Measurements from ENCODE around the gene PAIP2B. TPM values are rescaled to one million over a fixed set of nuclear protein-coding genes. Genes with fewer than 3 reads are reported as not detected.
"Not testable (repeated sequence)": the region's sequence is repeated elsewhere in the genome, so short reads cannot be mapped to it uniquely, and the experiment has no call there.

PAIP2B gene
- total and polyA plus RNA-seq, 9 donors = 3.3 to 6.2 (median 4.0) TPM

- H3K4me1 ChIP-seq (ENCODE audit: control insufficient read depth, insufficient read depth, low read length) = no peaks in the 10 kb centered on the region
- 48% methylated on average over 2 of the region's 3 CpGs for WGBS (ENCODE audit: insufficient coverage)
- H3K9me3 ChIP-seq (replicated peaks; ENCODE audit: control insufficient read depth, low read depth, low read length) = no peaks in the 10 kb centered on the region
- H3K27ac ChIP-seq (ENCODE audit: low read length) = no peak overlapping the region
- H3K27me3 ChIP-seq (ENCODE audit: control insufficient read depth, insufficient read depth, low read length) = peaks cover 4% of the 10 kb centered on the region
- H3K4me3 ChIP-seq (ENCODE audit: low read length) = no peak overlapping the region
- H3K36me3 ChIP-seq (ENCODE audit: control insufficient read depth, insufficient read depth, low read length) = no peaks in the 10 kb centered on the region
- DNase-seq = no peak
Observed at GRCh38 chr2:71252862-71253261, 26.0 kb upstream of the PAIP2B start.

GRCh38 chr2:71250935-71251334 is 24.0 kb upstream of the PAIP2B start:
- no peak overlapping the region for H3K4me3 ChIP-seq (ENCODE audit: low read length)
- H3K36me3 ChIP-seq (ENCODE audit: control insufficient read depth, insufficient read depth, low read length) = no peaks in the 10 kb centered on the region
- WGBS (ENCODE audit: insufficient coverage) = 94% methylated on average over 8 of the region's 8 CpGs
- H3K27ac ChIP-seq (ENCODE audit: low read length) = no peak overlapping the region
- no peaks in the 10 kb centered on the region for H3K4me1 ChIP-seq (ENCODE audit: control insufficient read depth, insufficient read depth, low read length)
- peaks cover 2% of the 10 kb centered on the region for H3K27me3 ChIP-seq (ENCODE audit: control insufficient read depth, insufficient read depth, low read length)
- DNase-seq = no peak
- H3K9me3 ChIP-seq (replicated peaks; ENCODE audit: control insufficient read depth, low read depth, low read length) = no peaks in the 10 kb centered on the region

GRCh38 chr2:71244302-71244660 is 17.4 kb upstream of the PAIP2B start:
- no peaks in the 10 kb centered on the region for H3K9me3 ChIP-seq (replicated peaks; ENCODE audit: control insufficient read depth, low read depth, low read length)
- H3K36me3 ChIP-seq (ENCODE audit: control insufficient read depth, insufficient read depth, low read length) = no peaks in the 10 kb centered on the region
- H3K4me1 ChIP-seq (ENCODE audit: control insufficient read depth, insufficient read depth, low read length) = peaks cover 29% of the 10 kb centered on the region
- WGBS (ENCODE audit: insufficient coverage) = 83% methylated on average over 1 of the region's 1 CpG
- no peak overlapping the region for H3K27ac ChIP-seq (ENCODE audit: low read length)
- no peaks in the 10 kb centered on the region for H3K27me3 ChIP-seq (ENCODE audit: control insufficient read depth, insufficient read depth, low read length)
- DNase-seq = peak; percentile 32
- H3K4me3 ChIP-seq (ENCODE audit: low read length) = no peak overlapping the region

GRCh38 chr2:71243634-71244301 is 16.9 kb upstream of the PAIP2B start:
- Histone ChIP-seq H3K9me3 (replicated peaks; ENCODE audit: control insufficient read depth, low read depth, low read length) (no peaks in the 10 kb centered on the region), H3K27ac (ENCODE audit: low read length) (no peak overlapping the region), H3K27me3 (ENCODE audit: control insufficient read depth, insufficient read depth, low read length) (no peaks in the 10 kb centered on the region), H3K4me1 (ENCODE audit: control insufficient read depth, insufficient read depth, low read length) (peaks cover 29% of the 10 kb centered on the region), H3K4me3 (ENCODE audit: low read length) (no peak overlapping the region), H3K36me3 (ENCODE audit: control insufficient read depth, insufficient read depth, low read length) (no peaks in the 10 kb centered on the region)
- peak; percentile 51 for DNase-seq
- no CpG with 5 or more reads among the region's 1 CpG for WGBS (ENCODE audit: insufficient coverage)

- Histone ChIP-seq H3K27ac (ENCODE audit: low read length) (peak overlapping the region; percentile 82), H3K4me1 (ENCODE audit: control insufficient read depth, insufficient read depth, low read length) (peaks cover 29% of the 10 kb centered on the region), H3K4me3 (ENCODE audit: low read length) (no peak overlapping the region), H3K9me3 (replicated peaks; ENCODE audit: control insufficient read depth, low read depth, low read length) (no peaks in the 10 kb centered on the region), H3K27me3 (ENCODE audit: control insufficient read depth, insufficient read depth, low read length) (no peaks in the 10 kb centered on the region), H3K36me3 (ENCODE audit: control insufficient read depth, insufficient read depth, low read length) (no peaks in the 10 kb centered on the region)
- peak; percentile 79 for DNase-seq
- 54% methylated on average over 3 of the region's 3 CpGs for WGBS (ENCODE audit: insufficient coverage)
Observed at GRCh38 chr2:71240794-71241193, 13.9 kb upstream of the PAIP2B start.

- Histone ChIP-seq H3K4me3 (ENCODE audit: low read length) (no peak overlapping the region), H3K27ac (ENCODE audit: low read length) (no peak overlapping the region), H3K36me3 (ENCODE audit: control insufficient read depth, insufficient read depth, low read length) (no peaks in the 10 kb centered on the region), H3K9me3 (replicated peaks; ENCODE audit: control insufficient read depth, low read depth, low read length) (no peaks in the 10 kb centered on the region), H3K4me1 (ENCODE audit: control insufficient read depth, insufficient read depth, low read length) (peaks cover 26% of the 10 kb centered on the region), H3K27me3 (ENCODE audit: control insufficient read depth, insufficient read depth, low read length) (no peaks in the 10 kb centered on the region)
- DNase-seq = no peak
Observed at GRCh38 chr2:71238089-71238488, 11.2 kb upstream of the PAIP2B start.

GRCh38 chr2:71235930-71236587 is 9.2 kb upstream of the PAIP2B start:
- no peaks in the 10 kb centered on the region for H3K27me3 ChIP-seq (ENCODE audit: control insufficient read depth, insufficient read depth, low read length)
- no peaks in the 10 kb centered on the region for H3K9me3 ChIP-seq (replicated peaks; ENCODE audit: control insufficient read depth, low read depth, low read length)
- 31% methylated on average over 4 of the region's 7 CpGs for WGBS (ENCODE audit: insufficient coverage)
- no peak for DNase-seq
- H3K27ac ChIP-seq (ENCODE audit: low read length) = no peak overlapping the region
- H3K4me1 ChIP-seq (ENCODE audit: control insufficient read depth, insufficient read depth, low read length) = peaks cover 15% of the 10 kb centered on the region
- no peaks in the 10 kb centered on the region for H3K36me3 ChIP-seq (ENCODE audit: control insufficient read depth, insufficient read depth, low read length)
- H3K4me3 ChIP-seq (ENCODE audit: low read length) = no peak overlapping the region

GRCh38 chr2:71233072-71233471 is 6.2 kb upstream of the PAIP2B start:
- WGBS (ENCODE audit: insufficient coverage) = 78% methylated on average over 5 of the region's 7 CpGs
- not testable (repeated sequence) for H3K27me3 ChIP-seq (ENCODE audit: control insufficient read depth, insufficient read depth, low read length); H3K4me1 ChIP-seq (ENCODE audit: control insufficient read depth, insufficient read depth, low read length); H3K36me3 ChIP-seq (ENCODE audit: control insufficient read depth, insufficient read depth, low read length); H3K9me3 ChIP-seq (replicated peaks; ENCODE audit: control insufficient read depth, low read depth, low read length); H3K4me3 ChIP-seq (ENCODE audit: low read length); H3K27ac ChIP-seq (ENCODE audit: low read length); DNase-seq

- Histone ChIP-seq H3K36me3 (ENCODE audit: control insufficient read depth, insufficient read depth, low read length) (no peaks in the 10 kb centered on the region), H3K27me3 (ENCODE audit: control insufficient read depth, insufficient read depth, low read length) (no peaks in the 10 kb centered on the region), H3K4me3 (ENCODE audit: low read length) (peak overlapping the region; percentile 90), H3K4me1 (ENCODE audit: control insufficient read depth, insufficient read depth, low read length) (peaks cover 9% of the 10 kb centered on the region), H3K27ac (ENCODE audit: low read length) (peak overlapping the region; percentile 87), H3K9me3 (replicated peaks; ENCODE audit: control insufficient read depth, low read depth, low read length) (no peaks in the 10 kb centered on the region)
- WGBS (ENCODE audit: insufficient coverage) = under 1% methylated on average over 49 of the region's 52 CpGs
- DNase-seq = peak; percentile 81
Observed at GRCh38 chr2:71226096-71226964, 573 bp downstream of the PAIP2B start.

GRCh38 chr2:71224935-71225334 is 2.0 kb downstream of the PAIP2B start:
- no peak for DNase-seq
- no peak overlapping the region for H3K27ac ChIP-seq (ENCODE audit: low read length)
- H3K36me3 ChIP-seq (ENCODE audit: control insufficient read depth, insufficient read depth, low read length) = no peaks in the 10 kb centered on the region
- H3K9me3 ChIP-seq (replicated peaks; ENCODE audit: control insufficient read depth, low read depth, low read length) = no peaks in the 10 kb centered on the region
- no peaks in the 10 kb centered on the region for H3K27me3 ChIP-seq (ENCODE audit: control insufficient read depth, insufficient read depth, low read length)
- H3K4me3 ChIP-seq (ENCODE audit: low read length) = no peak overlapping the region
- peaks cover 9% of the 10 kb centered on the region for H3K4me1 ChIP-seq (ENCODE audit: control insufficient read depth, insufficient read depth, low read length)
